Renal cortex interstitium (tissue), 11 donors: Measurements from ENCODE around the gene KCNE4. TPM values are rescaled to one million over a fixed set of nuclear protein-coding genes. Genes with fewer than 3 reads are reported as not detected.

Experiments
- DNase-seq, 11 donors: peaks; one replicate each; pipeline ENCODE4 v3.0.0-alpha.2; 2013; ENCODE audit warnings: low read depth in 9 of 11, low spot score in 4 of 11; ENCODE audit errors: extremely low read depth in 1 of 11
- polyA plus RNA-seq, 3 donors: library from polyadenylated mRNA; unstranded; fragments of 120-200 nt; gene quantifications; one replicate each; pipeline ENCODE4 v1.2.1, GENCODE V29; 2013; ENCODE audit not compliant: insufficient read length in 3 of 3

KCNE4 gene
- polyA plus RNA-seq, 3 donors, result 12.8 to 20.0 (median 18.5) TPM

DNA sequence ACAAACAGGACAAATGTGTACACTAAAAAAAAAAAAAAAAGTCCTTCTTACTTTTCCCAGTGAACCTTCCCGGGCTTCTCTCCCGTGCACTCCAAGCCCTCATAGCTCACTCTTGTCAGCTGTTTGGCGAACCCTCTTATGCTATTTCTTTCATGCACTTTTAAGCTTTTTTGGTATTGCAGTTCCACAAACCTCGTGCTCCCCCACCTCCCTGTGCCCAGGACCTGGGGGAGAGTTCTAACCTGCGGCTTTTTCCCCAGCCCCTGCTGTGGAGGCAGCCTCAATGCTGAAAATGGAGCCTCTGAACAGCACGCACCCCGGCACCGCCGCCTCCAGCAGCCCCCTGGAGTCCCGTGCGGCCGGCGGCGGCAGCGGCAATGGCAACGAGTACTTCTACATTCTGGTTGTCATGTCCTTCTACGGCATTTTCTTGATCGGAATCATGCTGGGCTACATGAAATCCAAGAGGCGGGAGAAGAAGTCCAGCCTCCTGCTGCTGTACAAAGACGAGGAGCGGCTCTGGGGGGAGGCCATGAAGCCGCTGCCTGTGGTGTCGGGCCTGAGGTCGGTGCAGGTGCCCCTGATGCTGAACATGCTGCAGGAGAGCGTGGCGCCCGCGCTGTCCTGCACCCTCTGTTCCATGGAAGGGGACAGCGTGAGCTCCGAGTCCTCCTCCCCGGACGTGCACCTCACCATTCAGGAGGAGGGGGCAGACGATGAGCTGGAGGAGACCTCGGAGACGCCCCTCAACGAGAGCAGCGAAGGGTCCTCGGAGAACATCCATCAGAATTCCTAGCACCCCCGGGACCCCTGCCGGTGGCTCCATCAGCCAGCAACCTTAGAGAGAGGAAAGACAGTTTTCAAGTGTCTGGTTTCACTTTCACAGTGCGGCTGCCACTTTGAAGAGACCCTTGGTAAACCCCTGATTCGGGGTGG is 826 bp downstream of the KCNE4 start:
- DNase-seq, result no peak

DNA sequence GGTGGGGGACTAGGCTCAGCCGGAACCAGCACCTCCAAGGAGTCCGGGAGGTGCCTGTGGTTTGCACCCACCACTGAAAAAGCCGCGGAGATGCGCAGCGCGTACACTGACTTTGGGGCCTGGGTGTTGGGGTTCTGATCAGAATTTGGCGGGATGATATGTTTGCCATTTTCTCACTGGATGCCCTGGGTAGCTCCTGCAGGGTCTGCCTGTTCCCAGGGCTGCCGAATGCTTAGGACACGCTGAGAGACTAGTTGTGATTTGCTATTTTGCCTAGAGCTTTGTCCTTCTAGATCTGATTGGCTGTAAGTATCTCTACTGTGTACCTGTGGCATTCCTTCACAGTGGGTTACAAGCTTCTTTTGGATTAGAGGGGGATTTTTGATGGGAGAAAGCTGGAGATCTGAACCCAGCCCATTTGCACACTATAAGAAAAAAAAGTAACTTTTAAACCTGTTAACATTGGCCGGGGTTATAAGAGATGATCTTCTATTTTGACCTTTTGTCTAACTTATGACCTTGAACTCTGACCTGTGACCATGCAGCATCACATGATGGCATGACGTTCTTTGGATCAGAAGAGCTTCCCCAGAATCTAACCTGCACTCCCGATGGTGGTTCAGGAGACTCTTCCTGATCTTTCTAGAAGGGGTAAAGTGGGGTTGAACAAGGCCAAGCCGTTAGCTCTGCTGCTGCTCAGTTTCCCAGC is 1.6 kb downstream of the KCNE4 start:
- DNase-seq, result no peak

DNA sequence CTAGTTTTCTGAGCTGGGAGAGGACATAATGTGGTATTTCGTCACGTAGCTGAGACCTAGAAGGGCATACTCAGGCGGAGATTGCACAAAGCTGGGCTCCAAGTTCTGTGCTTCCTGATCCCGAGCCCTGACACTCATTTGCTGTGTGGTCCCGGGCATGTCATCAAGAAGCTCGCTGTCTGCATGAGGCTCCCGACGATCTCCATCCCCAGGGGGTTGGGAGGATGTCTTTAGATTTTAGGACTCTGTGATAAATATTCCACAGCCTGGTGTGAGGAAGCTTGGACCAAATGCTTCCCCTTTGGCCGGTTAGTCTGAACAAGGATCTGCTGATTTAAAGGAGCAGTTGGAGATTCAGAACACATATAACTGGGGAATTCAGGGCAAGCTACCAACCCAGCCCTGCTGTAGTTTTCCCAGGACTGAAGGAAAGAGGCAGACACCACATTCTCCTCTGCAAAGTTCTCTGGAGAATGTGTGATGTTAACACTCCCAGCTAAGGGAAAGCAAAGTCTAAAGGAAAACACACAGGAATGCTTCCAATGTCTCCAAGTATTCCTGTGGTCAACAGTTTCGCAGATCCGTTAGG is 2.3 kb downstream of the KCNE4 start:
- peak in 1 of 11 donors; percentile 51 for DNase-seq

DNA sequence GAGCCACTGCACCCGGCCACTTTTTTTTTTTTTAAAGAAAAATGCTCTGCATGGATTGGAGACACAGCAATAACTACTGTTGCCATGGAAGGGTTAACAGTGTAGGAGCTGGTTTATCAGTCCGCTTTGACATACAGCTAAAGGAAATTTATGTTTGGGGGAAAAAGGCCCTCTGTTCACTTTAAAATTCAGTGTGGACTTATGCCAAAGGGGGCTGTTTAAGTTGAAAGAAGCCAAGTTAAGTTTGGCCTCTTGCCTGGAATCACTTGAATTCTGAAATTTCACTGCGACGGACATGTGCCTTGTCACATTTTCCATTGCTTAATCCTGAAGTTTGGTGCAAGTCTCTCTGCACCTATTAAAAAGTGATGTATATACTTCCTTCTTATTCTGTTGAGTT is 3.1 kb downstream of the KCNE4 start:
- DNase-seq, result peak in 8 of 11 donors; percentile 60 to 85 (median 72)

DNA sequence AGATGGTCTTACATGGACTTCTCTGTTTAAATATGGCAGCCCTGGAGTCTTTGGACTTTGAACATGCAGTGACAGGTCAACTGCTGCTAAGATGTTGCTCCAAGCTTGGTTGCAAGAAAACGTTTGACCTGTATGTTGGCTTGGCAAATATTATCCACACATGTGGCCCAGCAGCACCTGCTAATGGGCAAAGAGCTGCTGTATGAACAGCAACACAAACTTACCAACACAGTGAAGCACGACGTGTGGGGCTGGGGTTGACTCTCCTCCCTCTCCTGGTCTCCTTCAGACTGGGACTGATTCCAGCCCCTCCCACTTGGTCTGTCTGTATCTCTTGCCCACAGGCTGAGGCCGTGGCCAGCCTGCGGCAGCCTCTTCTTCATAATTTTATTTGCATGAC is 3.8 kb downstream of the KCNE4 start:
- DNase-seq, result no peak

DNA sequence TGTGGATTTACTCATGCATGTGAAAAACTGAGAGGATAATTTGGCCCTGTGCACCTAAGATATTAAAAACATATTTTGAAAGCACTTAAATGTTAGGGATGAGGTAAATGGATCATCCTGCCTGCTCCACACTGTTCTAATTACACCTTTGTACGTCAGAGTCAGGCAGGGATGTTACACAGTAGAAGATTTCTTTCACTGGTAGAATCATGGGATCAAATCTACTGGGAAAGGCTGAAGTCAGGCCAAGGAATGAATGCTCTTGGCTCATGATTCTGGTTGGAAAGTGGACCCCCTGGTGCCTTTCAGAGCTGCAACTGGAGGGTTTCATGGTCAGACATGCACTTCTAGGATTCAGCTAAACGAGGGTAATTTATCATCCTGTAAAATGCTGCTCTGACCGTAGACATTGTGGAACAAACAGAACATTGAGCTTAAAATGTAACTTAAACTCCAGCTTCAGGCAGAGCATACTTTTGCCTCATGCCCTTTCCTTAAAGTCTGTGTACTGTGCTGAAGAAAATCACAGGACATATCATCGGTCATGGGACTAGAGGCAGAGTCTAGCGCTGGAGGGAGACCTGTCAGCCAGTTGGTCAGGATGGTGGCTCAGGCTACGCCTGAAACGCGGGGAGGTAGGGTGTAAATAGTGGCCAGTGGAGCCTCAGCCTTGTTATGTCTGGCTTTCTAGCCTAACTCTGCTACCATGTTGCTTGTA is 4.9 kb downstream of the KCNE4 start:
- peak in 1 of 11 donors; percentile 47 for DNase-seq

DNA sequence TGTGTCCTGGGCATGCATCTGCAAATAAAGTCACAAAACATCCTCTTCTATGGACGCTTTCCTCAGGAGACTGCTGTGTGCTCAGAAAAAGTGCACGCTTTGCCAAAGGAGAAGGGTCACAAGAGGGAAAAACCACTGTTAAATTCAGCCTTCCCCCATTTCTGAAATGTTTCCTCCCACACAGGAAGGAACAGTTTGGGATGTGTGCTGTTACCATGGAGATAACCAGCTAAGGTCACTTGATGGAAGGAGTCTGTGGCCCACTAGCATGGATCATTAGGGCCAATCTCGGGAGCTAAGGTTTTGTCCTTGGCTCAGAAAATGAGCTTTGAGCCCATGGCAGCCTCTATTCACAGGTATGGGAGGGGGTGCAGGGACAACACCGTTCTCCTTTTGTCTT is 5.6 kb downstream of the KCNE4 start:
- peak in 2 of 11 donors; percentile 57 to 63 for DNase-seq

DNA sequence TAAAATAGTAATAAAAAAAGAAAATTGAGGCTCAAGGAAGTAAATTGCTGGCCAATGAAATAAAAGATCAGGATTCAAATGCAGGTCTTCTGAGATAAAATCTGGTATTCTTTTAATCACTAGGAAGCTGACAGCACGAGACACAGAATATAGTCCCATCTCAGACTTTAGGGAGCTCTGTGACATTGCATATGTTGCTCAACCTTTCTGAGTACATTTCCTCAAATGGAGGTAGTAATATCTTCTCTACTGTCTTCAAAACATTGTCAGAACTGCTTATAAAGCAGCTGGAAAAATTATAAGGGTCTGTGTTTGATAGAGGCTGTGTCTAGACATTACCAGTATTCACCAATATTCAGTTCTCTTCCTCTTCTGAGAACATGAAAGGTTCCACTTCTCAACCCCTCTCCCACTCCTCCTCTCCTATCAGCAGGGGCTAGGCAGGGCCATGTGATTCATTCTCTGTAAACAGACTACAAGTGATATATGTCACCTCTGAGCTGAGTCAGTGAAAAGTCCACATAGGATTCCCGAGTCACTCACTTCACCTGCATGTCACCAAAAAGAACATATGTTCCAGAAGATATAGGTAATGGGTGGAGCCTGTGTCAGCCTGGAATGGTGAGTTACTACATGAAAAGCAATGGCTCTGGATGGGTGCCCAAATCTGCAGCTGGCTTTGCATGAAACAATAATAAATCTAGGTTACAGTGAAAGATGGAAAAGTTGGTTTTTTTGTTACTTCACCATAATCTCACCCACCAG is 7.1 kb downstream of the KCNE4 start:
- peak in 2 of 11 donors; percentile 51 to 55 for DNase-seq

DNA sequence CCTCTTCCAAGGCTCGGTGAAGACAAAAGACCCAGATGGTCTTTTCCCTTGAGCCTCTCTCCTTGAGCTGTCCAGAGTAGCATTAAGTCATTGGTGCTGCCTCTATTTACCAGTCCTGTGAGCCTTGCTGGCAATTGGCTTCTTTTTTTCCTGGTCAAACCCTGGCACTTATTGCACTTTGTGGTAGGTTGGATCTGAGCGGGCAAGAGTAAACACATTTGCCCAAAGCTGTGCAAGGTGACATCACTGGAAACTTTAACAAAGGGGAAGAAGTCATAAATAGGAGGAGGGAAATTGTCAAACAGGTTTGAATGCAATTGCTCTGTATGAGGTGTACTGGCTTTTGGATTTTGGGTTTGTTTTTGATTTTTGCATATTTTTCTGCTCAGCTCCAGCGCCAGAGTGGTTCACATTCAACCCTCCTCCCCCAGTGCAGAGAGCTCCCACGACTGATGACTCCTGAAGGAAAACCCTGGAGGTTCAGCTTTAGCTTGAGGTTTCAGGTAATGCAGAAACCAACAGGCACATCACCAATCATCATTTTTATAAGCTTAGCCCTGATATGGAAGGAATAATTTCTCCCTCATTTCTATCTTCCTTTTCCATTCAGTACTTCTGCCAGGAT is 8.3 kb downstream of the KCNE4 start:
- DNase-seq, result no peak

DNA sequence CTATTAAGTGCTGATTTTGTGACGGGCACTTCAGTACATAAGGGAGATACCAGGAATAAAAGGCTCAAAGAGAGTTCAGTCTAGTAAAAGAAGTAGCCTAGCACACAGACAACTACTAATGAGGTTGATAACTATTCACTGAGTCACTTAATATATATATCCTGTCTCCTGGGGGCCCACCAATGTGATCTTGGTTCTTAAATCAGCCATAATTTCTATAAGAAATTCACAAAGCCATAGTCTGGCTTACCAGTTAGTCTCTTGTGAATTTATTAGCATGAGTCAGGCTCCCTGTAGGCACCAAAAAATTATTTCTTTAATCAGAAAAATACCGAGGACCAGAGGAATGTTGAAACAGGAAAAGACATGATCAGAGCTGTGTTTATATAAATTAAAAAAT is 10.4 kb downstream of the KCNE4 start:
- no peak for DNase-seq

DNA sequence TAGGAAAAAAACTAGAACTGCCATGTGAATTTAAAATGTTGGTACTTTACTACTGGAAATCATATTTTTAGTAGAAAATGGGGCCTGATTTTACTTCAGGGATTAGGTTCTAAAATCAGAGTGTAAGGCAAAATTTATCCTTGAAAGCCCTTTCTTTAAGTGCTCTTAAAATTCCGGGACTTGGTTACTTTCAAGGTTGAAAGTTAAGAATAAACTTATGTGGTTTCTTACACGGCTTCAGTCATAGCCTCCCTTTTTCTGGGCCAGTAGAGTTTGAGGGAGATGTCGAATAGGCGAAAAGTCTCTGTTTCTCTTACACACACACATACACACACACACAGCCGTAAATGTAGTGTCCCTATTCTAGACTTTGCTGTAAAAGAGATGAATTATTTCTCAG is 13.1 kb downstream of the KCNE4 start:
- DNase-seq, result no peak

DNA sequence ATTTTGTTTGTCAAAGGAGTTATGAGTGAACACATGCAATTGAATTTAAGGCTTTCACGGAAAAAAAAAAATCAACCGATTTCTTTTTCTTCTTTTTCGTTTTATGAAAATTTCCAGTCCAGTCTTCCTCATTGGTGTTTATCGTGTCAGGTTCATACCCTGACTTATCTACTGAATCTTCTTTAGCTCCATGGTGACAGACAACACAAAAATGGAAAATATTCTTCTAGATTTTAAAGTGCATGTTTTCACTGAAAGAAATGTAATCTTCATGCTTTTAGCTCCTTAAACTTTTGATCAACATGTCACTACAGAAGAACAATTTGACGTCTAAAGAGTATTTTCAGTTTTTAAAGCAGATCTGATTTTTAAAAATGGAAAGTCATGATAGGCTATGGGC is 14.7 kb downstream of the KCNE4 start:
- DNase-seq, result no peak

DNA sequence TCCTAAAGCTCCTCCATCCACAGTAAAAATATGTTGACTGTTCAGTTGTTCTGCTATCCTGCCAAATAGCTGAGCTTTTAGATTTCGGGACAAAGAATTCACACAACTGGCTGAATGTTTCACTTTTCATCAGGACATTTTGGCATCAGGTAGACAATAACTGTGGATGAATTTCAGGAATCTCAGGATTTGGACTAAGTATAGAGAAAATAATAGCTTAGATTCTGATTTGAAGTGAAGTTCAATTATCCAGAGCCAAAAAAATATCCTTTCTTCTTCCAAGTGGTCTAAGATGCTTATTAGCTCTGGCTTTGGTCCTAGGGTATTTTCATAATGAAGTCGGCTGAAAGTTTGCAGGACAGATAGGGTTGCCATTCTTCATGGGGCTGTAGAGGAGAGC is 16.1 kb downstream of the KCNE4 start:
- no peak for DNase-seq

DNA sequence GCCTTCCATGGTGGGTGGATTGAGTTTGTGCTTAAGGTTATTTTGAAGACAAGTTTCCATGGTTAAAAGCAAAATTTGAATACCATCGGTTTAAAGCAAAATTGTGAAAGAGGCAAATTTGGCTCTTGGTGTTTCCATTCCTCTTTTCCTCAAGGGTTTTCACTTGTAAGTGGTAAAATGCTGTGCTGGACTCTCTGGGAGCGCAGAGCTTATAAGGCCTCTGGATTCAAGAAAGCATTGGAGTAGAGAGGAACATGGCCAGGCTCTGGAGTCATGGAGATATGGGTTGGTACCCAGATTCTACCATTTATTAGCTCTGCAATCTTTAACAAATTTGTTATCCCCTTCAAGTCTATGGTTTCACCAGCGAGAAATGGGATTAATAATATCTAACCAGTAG is 17.5 kb downstream of the KCNE4 start:
- no peak for DNase-seq

DNA sequence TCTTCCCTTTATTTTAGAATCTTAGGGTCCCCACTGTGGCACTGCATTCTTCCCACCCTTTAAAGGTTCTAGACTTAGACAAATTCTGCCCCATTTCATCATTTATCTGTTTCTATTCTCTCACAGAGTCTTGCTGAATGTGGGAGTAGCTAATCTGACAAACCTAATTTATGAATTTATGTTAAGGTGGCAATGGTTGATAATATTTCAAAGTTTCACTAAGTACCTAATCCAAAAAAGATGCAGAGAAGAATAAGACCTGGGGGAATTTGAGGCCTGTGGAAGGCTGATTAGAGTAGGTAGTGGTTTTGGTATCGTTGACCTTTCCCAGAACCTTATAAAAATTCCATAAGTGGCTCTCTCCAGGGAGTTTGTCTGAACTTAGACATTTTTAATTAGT is 18.0 kb downstream of the KCNE4 start:
- DNase-seq, result no peak

DNA sequence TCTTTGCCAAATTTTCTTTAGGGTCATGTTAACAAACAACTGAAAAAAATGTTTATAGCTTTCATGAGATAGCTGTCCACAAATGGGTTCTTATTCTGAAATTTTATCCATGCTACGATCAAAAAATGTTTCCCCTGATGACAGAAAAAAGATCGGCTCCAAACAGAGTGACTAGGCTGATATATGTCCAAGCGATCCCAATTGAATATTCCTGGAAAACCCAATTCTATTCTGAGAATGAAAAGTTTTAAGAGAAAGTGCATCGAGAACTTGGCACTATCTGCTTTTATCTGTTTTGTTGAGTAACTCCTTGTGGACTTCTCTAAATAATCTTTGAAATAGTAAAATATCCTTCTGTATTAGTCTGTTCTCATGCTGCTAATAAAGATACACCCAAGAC is 19.1 kb downstream of the KCNE4 start:
- DNase-seq, result no peak

DNA sequence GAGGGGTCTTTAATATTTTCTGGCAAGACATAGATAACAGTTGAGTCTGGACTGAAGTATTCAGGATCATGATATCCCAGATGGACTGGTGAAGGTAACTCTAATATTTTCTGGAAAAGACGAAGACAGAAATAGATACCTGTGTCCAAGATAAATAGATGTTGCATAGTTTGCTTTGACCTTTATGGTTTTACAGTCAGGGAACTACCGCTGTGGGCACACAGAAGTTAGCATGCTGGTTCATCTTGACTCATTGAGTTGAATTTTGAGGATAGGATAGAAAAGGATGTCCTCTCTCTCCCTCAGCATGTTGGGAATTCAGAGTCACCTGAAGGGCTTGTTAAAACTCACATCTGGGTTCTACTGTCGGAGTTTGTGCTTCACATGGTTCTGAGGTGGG is 20.8 kb downstream of the KCNE4 start:
- no peak for DNase-seq
